HG02852 (cell line): ENCODE measurements around the gene EDN2.

Experiments
- ATAC-seq: cut with Tn5 transposase; IDR thresholded peaks from one replicate; pipeline ENCODE4 v1.9.1; 2021; ENCODE audit warnings: mild to moderate bottlenecking, moderate library complexity; ENCODE audit not compliant: unreplicated experiment

Gene EDN2

DNA sequence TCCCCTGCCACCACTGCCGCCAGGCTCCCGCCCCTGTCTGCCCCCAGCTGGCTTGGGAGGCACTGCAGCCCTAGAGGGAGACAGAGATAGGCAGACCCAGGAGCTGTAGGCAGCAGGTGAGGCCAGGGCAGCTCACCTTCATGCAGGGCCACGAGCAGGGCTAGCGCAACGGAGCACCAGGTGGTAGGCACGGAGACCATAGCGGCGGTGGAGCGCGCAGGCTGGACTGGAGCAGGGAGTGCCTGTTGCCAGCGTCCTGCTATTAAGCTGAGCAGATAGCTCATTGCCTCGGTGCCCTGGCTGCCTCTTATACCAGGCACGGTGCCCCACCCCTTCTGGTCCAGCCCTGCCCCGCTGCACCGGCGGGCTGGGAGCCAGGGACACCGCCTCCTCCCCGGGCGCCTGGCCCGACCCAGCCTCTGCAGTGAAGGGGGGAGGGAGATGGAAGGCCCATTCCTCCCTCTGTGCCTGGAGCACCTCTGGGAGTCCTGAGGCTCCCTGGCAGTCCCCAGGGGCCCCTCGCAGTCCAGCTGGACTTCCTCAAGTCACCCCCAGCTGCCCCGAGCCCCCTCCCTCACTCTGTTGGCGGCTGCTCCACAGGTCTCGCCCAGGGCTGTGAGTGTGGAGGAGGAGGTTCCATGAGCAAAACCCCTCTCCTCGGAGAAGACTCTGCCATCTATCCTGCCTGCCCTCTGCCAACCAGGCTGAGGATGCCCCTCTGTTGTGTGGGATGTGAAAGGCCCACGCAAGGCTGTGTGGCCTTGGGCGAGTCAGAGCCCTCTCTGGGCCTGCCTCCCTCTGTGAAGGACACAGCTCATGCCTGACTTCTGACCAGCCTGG is at the start of gene EDN2:
Gene EDN2, minus strand, starts transcription at position 282 of the 840 bp plus-strand sequence. Its CDS starts 82 bp downstream, at position 200.
- no peak for ATAC-seq

DNA sequence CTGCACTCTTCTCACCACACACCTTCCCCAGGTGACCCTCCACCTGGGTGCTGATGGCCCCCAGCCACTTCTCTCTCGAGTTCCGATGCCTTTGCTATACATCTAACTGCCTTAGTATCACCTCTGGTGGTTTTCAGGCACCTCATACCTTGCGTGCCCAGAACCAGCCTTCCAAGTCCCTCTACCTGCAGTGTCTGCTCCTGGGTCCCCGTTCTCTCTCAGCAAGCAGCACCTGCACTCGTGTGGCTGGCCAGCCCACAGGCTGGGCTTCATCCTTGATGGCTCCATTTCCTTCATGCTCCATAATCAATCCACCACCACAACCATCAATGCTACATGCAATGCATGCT is 49.2 kb upstream of the EDN2 start:
- ATAC-seq, result no peak

DNA sequence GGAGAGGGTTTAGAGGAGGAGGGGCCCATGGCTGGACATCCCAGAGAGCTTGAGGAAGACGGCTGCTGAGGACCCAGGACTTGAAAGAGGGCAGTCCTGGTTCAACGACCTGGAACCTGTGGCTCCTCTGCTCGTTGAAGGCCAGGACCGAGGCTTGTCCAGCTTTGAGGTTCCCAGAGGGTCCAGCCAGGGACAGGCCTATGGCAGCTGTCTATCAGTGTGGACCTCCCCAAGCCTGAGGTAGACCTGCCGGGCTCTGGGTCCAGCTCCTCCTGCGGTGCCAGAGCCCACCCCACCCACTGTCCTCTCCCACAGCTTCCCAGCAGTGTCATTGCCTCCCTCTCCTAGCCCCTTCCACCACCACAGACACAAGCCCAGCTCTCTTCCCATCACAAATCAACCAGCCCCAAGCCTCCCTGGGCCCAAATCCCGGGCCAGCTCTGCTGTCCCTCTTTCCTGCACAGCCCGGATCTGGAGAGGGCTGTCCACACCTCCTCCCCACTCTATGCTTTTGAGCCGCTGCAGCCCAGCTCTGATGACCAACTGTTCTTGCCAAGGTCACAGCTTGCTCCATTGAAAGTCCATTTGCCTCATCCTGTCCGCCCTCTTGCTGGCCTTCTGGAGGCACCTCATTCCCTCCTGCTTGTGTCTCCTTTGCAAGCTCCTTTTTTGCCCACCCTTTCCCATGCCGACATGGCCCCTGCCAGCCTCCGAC is 48.7 kb upstream of the EDN2 start:
- no peak for ATAC-seq

DNA sequence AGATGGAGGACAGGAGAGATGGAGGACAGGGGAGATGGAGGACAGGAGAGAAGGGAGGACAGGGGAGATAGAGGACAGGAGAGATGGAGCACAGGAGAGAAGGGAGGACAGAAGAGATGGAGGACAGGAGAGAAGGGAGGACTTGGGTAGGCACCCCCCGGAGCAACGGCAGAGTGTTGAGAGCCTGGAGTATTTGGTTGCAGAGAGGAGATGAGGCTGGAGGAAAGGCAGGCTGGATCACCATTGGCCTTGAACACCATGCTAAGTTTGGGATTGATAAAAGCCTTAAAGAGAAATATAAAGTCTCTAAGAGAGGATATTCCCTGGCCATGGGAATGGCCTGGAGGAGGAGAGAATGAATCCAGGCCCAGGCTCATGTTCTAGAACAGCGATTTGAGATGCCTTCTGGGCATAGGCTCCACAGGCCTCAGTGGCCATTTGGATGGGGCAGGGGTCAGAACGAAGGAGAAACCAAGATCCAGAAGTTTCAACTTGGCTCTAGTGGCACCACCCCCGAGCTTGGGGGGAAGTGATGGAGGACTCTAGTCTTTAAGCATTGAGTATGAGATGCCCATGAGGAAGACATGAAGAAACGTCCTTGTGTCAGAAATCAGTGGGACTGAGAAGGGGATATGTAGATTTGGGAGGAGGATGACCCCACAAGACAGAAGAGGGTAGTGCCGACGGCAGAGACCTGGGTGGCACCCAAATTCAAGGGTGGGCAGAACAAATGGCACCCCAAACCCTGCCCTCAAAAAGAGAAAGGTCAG is 47.9 kb upstream of the EDN2 start:
- ATAC-seq, result no peak

DNA sequence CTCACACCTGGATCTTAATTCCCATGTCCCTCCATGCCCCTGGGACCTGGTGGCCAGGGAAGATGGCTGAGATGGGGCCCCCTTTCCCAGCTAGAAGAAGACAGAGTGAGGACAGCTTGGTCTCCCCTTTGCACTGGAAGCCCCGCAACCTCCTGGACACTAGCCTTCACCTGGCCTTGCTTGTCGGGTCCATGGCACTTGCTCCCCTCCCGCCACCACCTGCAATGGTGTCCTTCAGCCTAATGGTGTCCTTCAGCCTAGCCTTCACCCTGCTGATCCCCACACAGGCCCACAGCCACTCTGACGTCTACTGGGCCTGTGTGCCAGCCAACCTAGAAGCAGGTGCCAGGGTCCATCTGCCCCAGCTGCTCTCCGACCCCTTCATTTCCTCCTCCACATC is 45.9 kb upstream of the EDN2 start:
- no peak for ATAC-seq

DNA sequence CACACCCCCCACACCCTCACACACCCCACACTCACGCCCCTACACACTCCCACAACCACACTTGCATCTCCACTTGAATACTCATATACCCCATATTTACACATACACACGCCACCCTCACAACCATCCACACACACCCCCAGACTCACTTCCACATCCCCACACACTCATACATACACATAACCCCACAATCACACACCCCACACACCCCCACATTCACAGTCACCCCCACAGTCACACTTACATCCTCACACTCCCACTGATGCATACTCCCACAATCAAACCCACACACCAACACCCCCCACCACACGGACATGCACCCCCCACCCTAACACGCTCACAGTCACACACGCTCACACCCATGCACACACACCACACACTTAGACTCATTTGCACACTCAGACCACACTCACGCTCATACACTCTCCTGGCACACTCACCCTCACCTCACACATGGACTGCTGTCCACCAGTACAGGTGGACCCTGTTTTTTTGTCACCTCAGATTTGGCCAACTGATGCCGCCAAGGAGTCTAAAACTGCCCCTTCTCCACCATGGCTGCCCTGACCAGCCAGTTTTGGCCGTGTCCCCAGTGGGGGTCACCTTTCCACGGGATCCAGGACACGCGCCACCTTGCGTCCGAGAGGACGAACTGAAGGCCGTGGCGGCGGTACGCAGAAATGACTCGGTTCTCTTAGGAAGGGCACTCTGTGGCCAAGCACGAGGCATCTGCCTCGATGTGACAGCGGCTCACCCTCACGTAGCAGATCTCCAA is 45.3 kb upstream of the EDN2 start:
- ATAC-seq, result no peak

DNA sequence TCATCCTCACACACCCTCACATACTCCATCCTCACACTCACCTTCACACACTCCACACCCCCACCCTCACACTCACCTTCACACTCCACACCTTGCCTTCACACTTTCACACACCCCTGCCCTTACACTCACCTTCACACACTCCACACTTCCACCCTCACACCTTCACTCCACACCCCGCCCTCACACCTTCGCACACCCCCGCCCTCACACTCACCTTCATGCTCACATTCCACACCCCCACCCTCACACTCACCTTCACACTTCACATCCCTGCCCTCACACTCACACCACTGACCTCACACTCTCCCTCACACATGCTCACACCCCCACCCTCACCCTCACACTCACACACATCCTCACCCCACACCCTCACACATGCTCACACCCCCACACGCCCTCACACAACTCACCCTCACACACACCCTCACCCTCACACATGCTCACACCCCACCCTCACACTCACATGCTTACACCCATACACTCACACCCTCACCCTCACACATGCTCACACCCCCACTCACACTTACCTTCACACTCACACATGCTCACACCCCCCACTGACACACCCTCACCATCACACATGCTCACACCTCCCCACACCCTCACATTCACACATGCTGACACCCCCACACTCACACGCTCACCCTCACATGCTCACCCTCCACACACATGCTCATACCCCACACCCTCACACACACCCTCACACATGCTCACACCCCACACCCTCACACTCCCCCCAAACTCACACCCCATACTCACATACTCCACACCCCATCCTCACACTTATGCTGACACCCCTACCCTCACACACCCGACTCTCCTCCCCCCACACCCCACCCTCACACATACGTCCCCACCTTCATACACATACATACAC is 44.5 kb upstream of the EDN2 start:
- no peak for ATAC-seq

DNA sequence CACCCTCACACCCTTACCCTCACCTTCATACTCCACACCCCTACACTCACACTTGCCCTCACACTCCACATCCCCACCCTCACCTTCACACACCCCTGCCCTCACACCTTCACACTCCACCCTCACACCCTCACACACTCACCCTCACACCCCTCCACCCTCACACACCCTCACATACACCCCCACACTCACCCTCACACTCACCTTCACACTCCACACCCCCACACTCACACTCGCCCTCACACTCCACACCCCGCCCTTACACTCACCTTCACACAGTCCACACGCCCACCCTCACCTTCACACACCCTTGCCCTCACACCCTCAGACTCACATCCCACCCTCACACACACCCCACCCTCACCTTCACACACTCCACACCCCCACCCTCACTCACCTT is 43.6 kb upstream of the EDN2 start:
- no peak for ATAC-seq

DNA sequence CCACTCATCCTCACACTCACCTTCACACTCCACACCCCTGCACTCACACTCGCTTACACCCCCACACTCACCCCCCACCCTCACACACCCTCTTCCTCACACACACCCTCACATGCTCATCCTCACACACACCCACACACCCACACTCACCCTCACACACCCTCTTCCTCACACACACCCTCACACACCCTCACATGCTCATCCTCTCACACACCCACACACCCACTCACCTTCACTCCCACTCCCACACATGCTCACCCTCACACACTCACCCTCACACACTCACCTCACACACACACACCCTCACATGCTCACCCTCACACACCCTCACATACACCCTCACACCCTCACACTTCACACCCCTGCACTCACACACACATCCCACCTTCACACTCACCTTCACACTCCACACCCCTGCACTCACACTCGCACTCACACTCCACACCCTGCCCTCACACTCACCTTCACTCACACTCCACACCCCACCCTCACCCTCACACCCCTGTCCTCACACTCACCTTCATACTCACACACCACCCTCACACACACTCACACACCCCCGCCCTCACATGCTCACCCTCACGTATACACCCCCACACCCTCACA is 42.6 kb upstream of the EDN2 start:
- ATAC-seq, result no peak

DNA sequence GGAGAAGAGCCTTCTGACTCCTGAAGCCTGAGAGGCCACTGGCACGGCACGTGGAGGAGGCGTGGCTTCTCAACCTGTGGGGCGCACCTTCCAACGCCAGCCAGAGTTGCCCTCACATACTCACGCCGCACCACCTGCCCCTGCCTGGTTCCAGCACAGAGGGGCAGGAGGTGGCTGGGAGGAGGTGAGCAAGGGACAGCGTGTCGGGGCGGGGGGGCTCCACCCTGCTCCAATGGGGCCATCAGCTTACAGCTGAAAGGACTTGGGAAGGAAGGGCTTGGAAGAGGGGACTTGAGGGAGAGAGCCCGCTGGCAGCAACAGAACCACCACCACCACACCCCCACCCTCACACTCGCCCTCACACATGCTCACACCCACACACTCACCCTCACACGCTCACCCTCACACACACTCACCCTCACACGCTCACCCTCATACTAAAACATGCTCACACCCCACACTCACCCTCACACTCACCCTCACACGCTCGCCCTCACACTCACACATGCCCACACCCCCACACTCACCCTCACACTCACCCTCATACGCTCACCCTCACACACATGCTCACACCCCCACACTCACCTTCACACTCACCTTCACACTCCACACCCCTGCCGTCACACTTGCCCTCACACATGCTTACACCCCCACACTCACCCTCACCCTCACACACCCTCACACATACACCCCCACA is 41.6 kb upstream of the EDN2 start:
- no peak for ATAC-seq

DNA sequence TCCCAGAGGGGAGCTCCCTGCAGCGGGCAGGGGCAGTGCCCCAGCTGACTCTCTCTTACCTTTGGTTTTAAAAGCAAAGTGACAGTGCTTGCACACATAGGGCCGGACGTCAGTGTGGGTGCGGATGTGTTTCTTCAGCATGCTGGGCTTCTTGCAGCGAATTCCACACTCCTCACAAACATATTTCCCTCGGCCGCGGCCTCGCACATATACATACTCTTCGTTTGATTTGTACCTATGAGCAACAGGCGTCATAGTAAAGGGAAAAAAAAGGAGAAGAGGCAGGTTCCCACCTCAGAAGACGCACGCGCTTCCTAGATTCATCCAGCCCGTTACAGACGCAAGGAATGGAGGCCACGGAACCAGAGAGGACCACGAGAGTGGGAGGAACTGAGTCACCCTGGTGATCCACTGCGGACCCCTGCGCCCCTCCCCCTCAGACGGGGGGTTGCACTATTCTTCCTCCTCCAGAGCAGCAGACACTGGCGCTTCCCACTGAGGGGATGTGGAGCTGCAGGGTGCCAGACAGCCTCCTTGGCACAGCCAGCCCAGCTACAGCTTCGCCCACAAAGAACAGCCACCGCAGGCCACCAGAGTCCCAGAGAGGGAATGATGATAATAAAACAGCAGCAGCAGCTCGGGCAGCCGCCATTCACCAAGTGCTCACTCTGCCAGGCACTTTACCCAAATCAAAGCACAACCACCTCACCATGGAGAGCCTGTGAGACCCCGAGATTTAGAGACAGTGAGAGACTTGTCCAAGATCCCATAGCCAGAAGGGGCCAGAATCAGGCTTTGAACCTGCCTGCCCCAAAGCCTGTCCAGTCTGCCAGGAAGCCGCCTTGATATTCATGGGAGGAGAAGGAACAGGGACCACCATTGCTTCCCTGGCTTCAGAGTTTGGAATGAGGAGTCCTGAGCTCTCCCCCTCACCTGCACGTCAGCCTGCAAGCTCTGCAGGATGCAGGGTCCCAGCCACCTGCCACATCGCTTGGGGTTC is 40.5 kb upstream of the EDN2 start:
- ATAC-seq, result no peak

DNA sequence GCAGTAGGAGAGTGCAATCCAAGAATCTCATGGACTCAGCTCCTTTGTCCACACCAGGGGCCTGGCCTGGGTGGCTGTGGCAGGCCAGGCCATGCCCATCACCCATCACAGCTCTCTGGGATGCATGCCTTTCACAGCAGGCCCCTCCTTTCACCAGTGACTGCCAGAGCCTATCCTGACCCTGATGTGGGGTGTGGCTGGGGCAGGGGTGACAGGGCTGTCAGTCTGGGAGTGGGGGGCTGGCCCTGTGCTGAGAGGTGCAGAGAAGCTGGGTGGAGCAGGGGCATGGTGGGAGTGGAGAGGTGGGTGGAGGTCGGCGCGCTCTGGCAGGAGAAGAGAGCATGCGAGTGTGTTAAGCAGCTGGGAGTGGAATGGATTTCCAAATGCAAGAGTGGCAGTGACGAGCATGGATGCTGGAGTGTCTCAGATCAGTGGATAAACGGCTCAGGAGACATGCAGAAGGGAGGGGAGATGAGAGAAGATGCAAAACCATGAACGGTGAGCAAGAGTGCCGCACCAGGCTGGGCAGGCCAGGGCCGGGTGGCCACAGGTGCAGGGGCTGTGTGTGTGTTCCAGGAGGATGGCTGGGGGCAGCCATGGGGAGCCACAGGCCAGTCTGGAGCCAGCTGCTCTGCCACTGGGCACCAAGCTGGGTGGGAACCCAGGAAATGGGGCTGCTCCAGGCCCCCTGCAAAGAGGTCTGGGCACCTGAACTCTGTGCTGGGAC is 39.6 kb upstream of the EDN2 start:
- no peak for ATAC-seq

DNA sequence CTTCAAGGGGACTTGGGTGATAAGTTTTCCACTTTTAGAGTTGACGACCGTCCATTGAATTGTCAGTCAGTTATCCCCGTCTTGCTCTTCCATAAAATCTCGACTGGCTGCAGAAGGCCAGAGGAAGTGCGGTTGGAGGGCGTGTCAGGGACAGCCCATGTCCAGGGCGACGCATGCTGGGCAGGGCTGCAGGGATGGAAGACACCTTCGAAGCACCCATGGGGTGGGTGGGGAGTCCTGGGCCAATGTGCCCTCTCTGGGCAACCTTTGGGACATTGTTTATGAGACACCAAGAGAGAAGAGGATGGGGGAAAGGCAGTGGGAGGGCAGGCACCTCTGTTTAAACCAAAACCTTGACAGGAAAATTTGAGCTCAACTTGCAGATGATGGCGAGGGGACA is 38.6 kb upstream of the EDN2 start:
- ATAC-seq, result no peak

DNA sequence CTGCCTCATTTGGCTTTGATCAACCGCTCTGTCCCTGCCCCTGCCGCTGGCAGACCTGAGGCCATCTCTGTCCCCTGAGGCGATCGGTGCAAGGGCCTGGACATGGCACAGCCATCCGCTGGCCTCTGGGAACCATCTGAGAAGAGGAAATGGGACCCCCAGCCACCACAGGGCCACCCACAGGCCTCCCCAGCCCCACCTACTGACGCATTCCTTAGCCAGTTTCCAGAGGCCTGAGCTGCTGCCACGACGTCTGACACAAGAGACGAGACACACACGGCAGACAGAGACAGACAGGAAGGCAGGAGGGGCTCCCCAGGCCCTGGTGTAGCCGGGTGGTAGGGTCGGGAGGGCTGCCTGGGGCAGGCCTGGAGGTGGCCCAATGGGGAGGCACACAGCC is 37.3 kb upstream of the EDN2 start:
- no peak for ATAC-seq

DNA sequence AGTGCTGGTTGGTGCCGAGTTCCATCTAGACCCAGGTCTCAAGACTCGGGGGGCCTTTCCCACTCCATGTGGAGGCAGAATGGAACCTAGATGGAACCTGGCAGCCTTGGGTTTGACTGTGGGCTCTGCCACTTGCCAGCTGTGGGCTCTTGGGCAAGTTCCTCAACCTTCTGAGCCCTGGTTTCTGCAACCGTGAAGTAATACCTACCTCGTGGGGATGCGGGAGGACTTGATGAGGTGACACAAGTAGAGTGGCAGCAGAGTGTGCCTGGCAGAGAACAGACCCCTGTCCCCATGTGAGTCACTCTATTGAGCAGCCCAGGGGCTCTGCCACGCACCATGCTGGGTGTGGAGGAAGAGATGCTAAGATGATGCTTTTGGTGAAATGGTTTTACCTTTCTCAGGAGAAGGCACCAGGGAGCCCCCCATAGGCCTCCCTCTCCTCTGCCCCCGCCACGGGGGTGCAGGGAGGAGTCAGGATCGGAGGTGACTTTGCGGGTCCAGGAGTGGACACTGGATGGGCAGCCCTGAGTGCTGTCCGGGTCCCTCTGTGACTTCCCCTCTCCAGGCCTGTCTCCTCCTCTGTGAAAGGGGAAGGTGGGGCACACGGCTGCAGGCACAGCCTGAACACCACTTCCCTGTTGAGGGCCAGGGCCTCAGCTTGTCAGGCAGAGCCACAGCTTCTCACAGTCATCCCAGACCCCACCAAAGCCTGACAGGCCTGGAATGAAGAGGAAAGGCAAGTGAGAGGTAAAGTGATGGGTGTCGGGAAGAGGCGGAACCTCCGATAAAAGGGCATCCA is 36.7 kb upstream of the EDN2 start:
- ATAC-seq, result no peak

DNA sequence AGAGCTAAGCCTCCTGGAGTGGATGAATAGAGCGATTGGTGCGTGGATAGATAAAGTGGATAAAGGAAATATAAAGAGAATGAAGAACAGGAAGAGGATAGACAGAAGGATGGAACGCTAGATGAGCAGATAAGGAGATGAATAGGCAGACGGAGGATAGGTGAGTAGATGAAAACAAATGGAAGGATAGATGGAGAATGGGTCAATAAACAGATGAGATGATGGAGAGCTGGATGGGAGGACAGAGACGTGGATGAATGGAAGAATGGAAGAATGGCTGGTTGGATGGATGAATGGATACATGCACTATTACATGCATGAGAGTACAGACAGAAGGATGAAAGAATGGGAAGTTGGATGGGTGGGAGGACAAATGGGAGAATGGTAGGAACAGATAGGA is 35.2 kb upstream of the EDN2 start:
- no peak for ATAC-seq
